GM21786 (cell line): ENCODE data around the gene WWOX.

Experiments
- ATAC-seq: cut with Tn5 transposase; IDR thresholded peaks from one replicate; pipeline ENCODE4 v1.9.1; 2021; ENCODE audit not compliant: unreplicated experiment

Gene WWOX

DNA sequence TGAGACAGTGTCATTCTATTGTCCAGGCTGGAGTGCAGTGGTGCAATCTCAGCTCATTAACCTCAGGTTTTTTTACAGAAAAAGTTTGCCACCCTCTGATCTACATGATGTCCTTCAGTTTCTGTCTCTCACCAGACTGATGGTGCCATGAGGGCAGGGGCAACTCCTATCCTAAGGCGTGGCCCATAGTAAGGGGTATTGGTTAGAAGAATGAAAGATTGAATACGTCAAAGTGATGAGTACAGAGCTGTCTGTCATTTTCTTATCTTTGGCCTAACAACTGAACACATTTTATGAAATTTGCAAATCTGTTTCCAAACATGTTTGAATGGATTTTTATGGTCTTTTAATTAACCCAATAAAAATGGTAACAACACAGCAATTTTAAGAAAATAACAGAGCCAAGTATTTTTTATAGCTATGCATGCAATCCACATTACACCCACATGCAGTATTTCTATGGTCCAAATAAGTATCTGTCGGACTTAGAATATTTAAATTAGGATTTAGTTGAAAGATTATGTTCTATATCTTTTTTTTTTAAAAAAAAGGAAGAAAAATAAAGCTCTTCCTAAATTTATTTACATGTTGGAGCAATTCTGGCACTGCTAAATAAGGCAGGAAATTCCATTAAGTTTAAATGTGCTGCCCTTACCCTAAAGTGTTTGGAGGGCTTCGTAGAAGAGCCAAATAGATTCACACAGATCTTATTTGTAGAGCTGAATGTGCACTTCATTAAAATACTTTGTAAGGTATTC, 192.8 kb downstream of the WWOX start:
- no peak for ATAC-seq

DNA sequence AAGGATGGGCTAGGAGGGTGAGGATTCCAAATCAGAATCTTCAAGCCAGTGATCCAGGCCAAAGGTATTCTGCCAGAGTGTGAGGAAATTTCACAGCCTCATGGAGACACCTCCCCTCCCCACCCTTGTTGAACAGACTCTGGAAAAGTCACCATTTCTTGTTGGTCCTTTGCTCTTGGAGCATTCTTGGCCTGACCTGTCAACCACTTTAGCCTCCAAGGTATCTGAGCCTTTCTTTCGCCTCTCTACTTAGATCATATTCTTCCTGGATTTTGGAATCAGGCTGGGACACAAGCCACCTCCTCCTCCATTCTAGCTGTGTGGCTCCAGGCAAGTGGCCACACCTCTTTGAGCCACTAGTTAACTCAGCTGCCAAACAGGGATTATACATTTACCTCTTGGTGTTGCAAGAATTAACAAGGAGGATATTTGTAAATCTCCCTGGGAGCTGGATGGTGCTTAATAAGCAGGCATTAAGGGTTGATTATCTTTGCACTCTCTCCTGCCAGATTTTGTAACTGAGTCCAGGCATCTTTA, 193.5 kb downstream of the WWOX start:
- ATAC-seq, result no peak

DNA sequence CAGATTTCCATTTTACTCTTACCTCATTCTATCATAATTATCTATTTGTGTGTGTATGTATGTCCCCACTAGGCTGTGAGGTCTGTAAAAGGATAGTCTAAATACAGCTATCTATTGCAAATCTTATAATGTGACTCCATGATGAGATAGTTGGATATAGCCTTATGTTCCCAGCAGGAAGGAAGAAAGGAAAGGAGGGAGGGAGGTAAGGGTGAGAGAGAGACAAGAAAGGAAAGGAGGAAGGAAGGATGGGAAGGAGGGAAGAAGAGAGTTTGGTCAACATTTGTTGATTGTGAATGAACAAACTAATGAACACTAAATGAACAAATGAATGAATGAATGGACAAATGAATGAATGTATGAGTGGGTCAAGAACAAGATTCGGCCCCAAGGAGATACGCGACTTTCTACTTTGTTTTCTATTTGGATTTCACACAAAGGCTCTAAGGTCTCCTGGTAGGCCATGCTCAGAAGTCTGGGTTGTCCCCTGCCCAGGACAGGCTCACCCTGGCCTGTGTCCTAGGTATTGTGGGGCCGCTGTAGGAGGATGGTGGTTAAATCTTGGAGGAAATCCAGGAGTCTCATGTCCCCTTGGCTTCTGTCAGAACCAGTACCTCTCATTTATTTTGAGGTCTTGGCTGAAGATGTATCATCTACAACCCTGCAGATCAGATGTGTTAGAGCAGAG, 195.2 kb downstream of the WWOX start:
- no peak for ATAC-seq

DNA sequence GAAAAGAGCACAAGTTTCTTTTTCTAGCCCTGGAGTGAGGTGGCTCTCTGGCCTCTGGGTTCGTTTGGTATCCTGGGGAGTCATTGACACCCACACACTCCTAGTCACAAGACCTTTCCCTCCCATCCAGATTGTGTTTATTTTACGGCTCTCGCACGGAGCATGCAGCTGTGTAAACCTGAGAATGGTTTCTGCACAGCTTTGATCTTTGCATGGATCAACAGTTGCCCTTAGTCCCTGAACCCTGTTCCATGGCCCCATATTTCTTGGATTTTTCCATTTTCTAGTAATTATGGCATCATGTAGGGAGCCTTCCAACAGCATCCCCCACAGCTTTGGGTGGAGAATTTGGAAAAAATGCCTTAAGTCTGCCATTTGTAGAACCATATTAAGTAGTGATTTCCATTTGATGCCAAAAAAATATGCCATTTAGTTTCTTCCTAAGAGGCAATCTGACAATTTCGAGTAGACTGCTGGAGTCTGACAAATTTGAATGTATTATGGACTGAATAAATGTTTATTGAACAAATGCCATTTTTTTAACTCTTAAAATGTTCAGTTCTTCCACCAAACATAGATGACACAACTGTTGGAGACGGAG, 197.7 kb downstream of the WWOX start:
- no peak for ATAC-seq

DNA sequence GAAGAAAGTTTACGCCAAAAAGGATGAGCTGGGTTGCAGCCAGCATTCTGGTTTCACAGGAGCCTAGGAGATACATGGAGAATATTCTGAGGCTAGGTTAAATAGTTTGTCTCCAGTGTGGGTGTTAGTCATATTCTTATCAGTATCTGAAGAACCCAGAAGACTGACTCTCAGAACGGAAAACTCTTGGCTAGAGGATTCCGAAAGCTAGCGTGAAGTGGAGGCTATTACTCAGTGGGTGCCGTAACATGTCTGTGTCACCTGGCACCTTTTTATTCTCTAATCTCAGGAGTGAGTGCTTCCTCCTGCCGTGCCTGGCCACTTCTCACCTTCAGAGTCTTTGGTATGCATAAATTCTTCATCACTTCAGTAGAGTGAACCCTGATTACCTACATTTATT, 199.5 kb downstream of the WWOX start:
- no peak for ATAC-seq

DNA sequence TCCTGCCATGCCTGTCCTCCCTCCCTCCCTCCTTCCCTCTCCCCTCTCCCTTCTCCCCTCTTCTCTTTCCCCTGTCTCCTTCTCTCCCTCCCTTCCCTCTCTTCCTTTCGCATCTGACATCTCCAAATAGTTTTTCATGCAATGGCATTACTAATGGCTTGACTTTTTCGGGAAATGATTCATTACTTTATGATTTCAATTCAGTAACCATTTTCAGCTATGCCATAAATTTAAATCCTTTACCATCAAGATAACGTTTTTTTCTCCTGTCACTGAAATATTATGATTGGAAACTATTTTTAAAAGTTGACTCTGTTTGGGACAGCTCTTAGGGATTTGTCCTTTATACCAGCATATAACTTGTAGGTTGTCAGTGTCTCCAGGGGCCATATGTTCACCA, 201.0 kb downstream of the WWOX start:
- ATAC-seq, result no peak

DNA sequence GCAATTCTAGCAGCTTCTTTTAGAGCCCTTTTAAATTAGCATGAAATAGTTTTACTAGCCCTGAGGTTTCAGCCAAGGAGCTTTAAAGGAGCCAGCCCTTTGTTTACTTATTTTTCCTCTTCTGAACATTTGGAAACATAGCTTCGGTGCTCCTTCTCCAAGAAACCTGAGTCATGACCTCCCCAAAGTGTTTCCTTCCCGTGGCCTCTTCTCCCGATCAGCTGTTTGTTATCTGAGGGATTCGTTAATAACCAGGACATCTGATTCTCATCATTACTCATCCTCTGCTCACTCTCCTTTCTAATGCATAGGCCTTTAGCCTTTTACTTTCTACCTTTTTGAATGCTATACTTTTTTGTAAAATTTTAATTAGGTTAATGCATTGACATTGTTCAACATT, 204.5 kb downstream of the WWOX start:
- ATAC-seq, result no peak

DNA sequence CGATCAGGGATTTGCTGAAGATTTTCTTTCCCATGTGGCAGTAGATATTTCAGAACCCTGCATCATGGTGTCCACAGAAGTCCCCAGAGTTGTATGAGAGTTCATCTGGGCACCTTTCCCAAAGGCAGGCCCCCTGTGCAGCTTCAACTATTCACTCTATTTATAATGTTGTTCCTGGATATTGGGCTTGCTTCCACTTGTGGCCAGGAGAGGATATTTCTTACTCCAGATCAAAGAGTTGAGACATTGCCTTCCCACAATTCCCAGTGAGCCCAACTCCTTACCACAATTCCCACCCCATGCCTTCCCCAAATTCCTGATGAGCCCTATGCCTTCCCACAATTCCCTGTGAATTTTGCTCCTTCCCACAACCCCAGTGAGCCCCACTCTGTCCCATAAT, 206.9 kb downstream of the WWOX start:
- no peak for ATAC-seq

DNA sequence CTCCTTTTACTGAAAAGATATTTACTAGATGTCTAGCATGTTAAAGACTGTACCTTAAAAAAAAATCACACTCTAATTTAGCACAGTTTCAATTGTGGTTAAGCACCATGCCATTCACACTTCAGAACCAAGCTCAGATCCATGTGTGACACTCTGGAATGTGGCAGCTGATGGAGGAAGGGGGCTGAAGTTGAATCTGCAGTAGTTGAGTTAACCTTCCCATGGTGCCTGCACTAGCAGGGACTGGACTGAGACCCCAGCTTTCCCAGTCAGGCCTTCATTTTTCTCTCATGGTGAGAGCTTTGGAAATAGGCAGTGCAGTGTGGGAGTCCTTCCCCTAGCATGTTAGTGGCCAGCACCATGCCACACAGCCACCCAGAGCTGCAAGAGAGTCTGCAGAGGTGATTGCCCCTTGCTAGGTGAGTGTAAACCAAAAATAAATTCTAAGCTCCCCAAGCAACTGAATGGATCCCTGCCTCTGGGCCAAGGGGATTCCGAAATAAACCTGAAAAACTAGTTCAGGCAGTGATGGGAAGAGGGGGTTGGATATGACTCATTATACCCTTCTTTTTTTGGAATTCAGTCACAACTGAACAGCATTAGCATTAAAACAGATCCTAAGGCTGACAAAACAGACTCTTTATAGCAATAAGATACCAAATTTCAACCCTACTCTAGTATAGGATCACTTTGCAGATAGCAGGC, 208.5 kb downstream of the WWOX start:
- ATAC-seq, result no peak

DNA sequence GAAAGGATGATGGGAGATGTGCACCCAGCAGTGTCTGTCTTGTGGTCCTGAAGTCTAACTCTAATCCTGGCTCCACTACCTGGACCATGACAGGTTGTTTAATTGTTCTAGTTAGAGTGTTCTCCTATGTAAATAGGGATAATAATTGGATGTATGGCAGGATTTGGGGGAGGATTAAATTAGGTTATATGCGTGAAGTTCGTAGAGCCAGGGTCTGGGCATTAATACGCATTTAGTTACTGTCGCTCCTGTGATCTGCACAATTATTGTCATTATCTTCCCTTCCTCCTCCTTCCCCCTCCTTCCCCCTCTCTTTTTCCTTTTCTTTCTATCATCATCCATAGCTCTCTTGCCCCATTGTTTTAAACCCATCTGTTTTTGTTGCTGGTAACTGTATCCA, 210.3 kb downstream of the WWOX start:
- no peak for ATAC-seq

DNA sequence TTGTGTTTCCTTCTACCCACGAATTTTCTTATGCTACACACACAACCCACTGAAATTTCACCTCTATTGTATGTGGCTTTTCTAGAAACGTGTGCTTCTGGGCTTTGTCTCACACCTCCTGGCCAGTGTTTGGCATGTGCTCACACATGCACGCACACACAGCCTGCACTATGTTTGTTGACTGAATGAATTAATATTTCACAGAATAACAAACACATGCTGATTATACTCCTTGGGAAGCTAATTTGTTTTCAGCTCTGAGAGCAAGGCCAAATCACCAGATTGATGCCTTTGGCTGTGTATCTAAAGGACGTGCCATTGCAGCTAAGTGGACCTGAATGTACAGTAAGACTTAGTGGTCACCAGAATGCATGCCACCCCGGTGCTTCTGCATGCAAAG, 210.7 kb downstream of the WWOX start:
- ATAC-seq, result no peak

DNA sequence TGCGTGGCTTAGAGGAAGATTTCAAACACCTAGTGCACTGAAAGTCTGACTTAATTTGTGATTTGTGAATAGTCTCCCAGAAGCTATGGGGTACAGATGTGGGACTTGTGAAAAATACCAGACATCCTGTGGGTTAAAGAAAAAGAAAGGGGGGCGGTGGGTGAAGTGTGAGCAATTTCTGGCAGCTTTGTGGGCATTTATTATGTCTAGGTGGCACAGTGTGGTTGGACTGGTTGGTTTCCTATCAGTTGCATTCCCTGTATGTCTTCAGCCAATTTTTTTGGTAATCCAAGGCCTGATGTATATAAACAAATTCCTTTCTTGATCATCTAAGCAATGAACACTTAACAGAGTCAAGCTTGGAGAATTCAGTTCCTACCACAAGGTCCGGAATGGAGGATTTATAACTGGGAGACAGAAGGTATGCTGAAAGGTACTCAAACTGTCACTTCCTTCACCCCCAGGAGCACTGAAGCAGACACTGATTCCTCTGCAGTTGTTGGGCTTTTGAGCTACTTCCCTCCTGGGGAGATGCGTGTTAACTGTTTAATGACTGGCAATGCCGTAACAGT, 211.6 kb downstream of the WWOX start:
- no peak for ATAC-seq

DNA sequence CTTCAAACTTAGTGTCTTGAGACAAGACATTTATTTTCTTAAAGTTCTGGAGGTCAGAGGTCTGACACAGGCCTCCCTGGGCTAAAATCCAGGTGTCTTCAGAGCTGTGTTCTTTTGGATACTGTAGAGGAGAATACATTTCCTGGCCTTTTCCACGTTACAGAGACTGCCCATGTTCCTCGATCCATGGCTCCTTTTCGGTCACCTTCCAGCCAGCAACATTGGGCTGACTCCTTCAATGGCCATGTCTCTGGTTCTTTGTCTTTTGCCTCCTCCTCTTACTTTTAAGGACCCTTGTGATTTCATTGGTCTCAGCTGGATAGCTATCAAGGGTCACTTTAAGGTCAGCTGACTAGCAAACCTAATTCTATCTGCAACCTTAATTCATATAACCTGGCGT, 212.4 kb downstream of the WWOX start:
- no peak for ATAC-seq

DNA sequence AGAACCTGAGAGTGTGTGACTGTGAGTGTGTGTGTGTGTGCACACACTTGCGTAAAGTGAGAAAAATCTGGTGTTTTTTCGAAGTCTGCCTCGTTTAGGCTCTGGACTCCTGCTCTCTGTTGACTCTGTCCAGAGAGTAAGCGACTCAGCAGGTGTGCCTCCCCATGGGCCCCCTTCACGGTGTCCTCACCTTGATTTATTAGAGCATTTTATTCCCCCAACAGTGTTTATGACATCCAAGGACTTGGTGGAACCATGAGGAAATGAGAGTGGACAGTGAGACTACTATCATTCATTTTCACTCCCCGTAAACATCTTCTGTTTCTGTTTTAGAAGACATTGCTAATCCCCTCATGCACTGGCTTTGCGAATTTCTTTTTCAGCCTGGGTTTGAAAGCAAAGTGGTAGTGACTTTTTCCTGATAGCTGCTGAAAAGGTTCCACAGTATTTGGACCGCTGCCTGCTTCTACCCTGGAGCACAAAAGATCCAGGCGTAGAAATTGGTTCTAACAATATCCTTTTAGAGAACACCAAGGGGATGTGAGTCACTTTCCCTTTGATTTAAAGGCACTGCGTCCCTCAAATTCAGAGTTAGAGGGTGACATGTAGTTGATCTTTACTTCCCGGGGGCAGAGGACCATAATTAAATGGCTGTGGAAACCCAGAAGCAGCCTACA, 218.2 kb downstream of the WWOX start:
- ATAC-seq, result no peak

DNA sequence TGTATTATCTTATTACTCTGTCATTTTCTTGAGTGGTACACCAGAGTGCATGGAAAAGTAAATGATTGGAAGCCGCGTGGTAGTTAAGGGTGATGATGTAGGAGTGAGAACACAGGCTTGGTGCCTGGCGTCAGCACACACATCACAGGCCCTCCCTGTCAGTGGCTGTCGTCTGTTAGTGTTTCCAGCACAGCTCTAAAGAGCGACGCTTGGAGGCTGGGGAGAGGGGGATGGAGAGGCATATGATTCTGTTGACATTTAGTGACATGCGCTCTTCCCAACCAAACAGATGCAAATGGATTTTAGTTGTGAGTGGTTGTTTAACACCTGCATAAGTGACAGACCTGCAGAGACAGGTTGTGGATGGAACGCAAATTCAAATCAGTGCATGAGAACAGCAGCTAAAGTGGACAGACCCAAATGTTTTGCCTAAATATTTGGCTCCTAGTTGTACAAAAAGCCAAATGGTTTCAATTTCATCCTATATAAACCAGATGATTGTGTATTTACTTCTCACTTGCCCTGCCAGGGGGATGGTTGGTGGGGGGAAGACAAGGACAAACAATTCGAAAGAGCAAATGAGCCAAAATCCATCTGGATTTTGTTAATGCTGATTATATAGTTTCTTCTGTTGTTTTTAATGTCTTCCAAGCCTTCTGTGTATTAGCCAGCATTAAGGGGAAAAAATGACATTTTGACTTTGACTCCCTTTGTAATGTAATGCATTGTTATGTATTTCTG, 222.3 kb downstream of the WWOX start:
- no peak for ATAC-seq

DNA sequence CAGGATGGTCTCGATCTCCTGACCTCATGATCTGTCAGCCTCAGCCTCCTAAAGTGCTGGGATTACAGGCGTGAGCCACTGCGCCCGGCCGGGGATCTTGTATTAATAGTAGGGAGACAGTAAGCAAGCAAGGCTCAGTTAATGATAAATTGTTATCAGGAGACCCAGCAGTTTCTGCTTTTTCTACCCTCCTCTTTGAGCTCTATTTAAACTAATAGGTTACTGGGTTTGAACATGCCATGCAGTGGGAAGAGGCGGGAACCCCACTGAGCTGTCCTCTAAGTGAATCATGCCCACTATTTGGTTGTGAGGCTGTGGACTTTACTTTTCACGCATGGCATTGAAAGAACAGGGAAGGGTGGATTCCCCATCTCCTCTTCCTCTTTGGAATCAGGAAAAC, 223.9 kb downstream of the WWOX start:
- no peak for ATAC-seq

DNA sequence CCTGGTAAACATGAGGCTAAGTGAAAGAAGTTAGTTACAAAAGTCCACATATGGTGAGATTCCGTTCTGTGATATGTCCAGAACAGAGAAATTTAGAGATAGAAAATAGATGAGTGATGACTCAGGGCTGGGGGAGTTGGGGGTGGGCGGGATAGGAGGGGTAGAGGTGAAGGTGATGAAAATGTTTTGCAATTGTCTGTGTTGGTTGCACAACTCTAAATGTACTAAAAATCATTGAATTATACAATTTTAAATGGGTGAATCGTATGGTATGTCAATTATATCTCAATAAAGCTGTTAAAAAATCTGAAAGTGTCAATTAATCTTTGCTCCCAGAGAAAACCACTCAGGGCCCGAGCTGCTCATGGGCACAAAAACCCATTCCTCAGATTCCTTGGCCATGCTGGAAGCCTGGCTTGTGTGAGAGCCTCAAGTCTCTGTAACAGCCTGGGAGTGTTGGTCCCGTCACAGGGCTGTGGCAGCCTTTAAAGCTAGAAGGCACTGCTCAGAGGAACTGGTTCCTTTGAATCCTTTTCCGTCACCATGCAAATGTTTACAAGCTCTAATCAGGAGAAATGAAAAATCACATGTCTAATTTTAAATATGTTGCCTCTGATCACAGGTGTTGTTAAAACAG, 225.3 kb downstream of the WWOX start:
- ATAC-seq, result no peak

DNA sequence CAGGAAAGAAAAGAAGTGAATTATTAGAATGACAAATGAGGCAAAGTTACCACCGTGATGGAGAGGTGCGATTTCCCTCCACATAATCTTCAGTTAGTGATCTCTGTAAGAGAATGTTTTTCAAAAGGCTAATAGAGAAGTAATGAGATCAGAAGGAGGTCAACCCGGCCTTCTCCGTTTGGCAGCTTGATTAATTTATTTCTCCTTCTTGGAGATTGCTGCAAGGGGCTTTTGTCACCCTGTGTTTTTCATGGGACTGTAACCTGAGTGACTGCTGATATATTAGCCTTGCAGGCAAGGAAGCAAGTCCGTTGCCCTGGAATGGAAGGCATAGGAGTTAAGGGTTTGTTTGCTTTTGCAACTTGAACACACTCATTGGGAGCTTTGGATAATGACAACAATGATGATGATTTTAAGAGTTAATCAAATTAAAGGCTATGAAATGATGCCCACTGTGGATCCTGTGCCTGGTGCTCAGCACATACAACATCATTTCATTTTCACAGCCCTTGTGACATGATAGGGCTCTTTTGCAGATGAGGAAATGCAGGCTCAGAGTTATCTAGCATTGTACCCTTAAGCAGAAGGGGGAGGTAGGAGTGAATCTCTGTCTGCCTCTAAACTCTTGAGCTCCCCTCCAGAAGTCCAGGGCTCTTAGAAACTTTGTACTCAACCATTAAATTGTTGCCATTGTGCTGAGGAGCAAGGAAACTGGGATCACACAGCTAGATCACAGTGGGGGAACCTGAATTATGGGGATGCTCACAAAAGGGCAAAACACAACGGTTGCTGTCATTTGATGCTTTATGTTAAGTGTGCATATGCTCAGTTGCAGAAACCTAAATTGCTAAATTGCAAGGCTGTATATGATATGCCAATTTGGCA, 226.3 kb downstream of the WWOX start:
- ATAC-seq, result no peak
